Smooth muscle cell (in vitro differentiated cells): Measurements from ENCODE around the gene SHLD1. TPM values are rescaled to one million over a fixed set of nuclear protein-coding genes. Genes with fewer than 3 reads are reported as not detected.

Source experiments
- DNase-seq: peaks from one replicate; lab custom pipeline; 2025; ENCODE audit not compliant: unreplicated experiment; lab: John Stamatoyannopoulos, UW
- H2AFZ ChIP-seq: fragments of 200-600 bp; sonication (generic); 2 replicates; pipeline ENCODE4 v1.6.0; 2016; ENCODE audit warnings: antibody characterized with exemption, low read depth, mild to moderate bottlenecking
- H3F3A ChIP-seq: fragments of 200-600 bp; sonication (generic); 2 replicates; pipeline ENCODE4 v1.6.0; 2017; ENCODE audit warnings: antibody characterized with exemption, low read depth
- H3K27ac ChIP-seq: fragments of 200-600 bp; sonication (generic); 2 replicates; pipeline ENCODE4 v1.5.1; 2016; ENCODE audit warnings: low read depth, mild to moderate bottlenecking
- H3K27me3 ChIP-seq: fragments of 200-600 bp; sonication (generic); 2 replicates; pipeline ENCODE4 v1.6.1; 2016; ENCODE audit warnings: low read depth, mild to moderate bottlenecking
- H3K36me3 ChIP-seq: fragments of 200-600 bp; sonication (generic); 2 replicates; pipeline ENCODE4 v1.5.1; 2016; ENCODE audit warnings: low read depth
- H3K4me1 ChIP-seq: fragments of 200-600 bp; sonication (generic); 2 replicates; pipeline ENCODE4 v1.5.1; 2016; ENCODE audit warnings: low read depth
- H3K4me2 ChIP-seq: fragments of 200-600 bp; sonication (generic); 2 replicates; pipeline ENCODE4 v1.6.0; 2016; ENCODE audit warnings: mild to moderate bottlenecking
- H3K4me3 ChIP-seq: fragments of 200-600 bp; sonication (generic); 2 replicates; pipeline ENCODE4 v1.5.1; 2016; ENCODE audit warnings: mild to moderate bottlenecking
- H3K79me2 ChIP-seq: fragments of 200-600 bp; sonication (generic); 2 replicates; pipeline ENCODE4 v1.6.0; 2016; ENCODE audit warnings: low read depth, mild to moderate bottlenecking
- H3K9ac ChIP-seq: fragments of 200-600 bp; sonication (generic); 2 replicates; pipeline ENCODE4 v1.6.0; 2016; ENCODE audit warnings: low read depth
- H3K9me3 ChIP-seq: fragments of 200-600 bp; sonication (generic); replicated peaks from 2 replicates; pipeline ENCODE4 v1.5.1; 2016; ENCODE audit warnings: low read depth
- H4K20me1 ChIP-seq: fragments of 200-600 bp; sonication (generic); 2 replicates; pipeline ENCODE4 v1.6.0; 2016; ENCODE audit warnings: low read depth
- WGBS: methylation state at CpG from one replicate; pipeline ENCODE4 v1.1.7; 2016; ENCODE audit warnings: low lambda C conversion rate; 5-methylcytosine and 5-hydroxymethylcytosine counted together
- polyA plus RNA-seq: library from polyadenylated mRNA; unstranded; fragments of >200 nt; fragmentation: Nextera tagmentation; extraction: Ambion mirVana; gene quantifications from 2 replicates; pipeline ENCODE4 v1.2.1, GENCODE V29; 2016
- total RNA-seq: library from RNA; depleted of rRNA; stranded (reverse); fragments of >200 nt; gene quantifications from 2 replicates; pipeline ENCODE4 v1.2.3, GENCODE V29; 2014
- TF ChIP-seq, protein P1 (sequence below): fragments of 200-600 bp; sonication (generic); IDR thresholded peaks from 2 replicates; pipeline ENCODE4 v1.5.1; 2017; ENCODE audit warnings: borderline replicate concordance, mild to moderate bottlenecking, antibody characterized with exemption; ENCODE audit not compliant: insufficient read depth, poor library complexity, severe bottlenecking

The SHLD1 gene
- total and polyA plus RNA-seq, 2 experiments from 2014 or later = 3.3 to 3.7 TPM

GRCh38 chr20:5840411-5841002 is 90.3 kb downstream of the SHLD1 start:
- no peaks in the 10 kb centered on the region for H4K20me1 ChIP-seq
- H3K4me1 ChIP-seq = no peaks in the 10 kb centered on the region
- no peaks in the 10 kb centered on the region for H3K9me3 ChIP-seq

DNA sequence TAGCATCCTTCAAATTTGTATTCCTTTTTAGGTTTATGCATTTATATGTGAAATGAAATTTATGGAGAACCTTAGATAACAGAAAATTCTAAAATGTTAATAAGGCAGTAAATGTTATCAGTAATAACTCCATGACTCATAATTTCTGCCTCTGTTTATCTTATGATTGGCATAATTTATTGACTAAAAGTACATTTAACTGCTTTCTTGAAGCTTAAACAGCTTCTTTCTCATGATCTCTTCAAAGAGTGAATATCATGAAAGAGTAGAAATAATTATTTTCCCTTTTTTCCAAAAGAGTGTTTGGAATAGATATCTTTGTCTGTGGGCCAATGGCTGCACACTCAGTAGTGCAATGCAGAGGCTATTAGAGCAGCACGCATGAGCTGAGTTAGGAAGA is 91.3 kb downstream of the SHLD1 start:
- 52% methylated on average over 1 of the region's 1 CpG for WGBS

More at GRCh38 chr20:5840411-5841002, 90.3 kb downstream of the SHLD1 start:
- Histone ChIP-seq H3K4me2 (no peak overlapping the region), H3K27me3 (no peaks in the 10 kb centered on the region), H3K4me3 (no peak overlapping the region), H3K9ac (no peak overlapping the region), H2AFZ (no peak overlapping the region), H3K36me3 (no peaks in the 10 kb centered on the region), H3K27ac (no peak overlapping the region), H3K79me2 (no peaks in the 10 kb centered on the region), H3F3A (peaks cover 5% of the 10 kb centered on the region)
- TF ChIP-seq, protein P1, sequence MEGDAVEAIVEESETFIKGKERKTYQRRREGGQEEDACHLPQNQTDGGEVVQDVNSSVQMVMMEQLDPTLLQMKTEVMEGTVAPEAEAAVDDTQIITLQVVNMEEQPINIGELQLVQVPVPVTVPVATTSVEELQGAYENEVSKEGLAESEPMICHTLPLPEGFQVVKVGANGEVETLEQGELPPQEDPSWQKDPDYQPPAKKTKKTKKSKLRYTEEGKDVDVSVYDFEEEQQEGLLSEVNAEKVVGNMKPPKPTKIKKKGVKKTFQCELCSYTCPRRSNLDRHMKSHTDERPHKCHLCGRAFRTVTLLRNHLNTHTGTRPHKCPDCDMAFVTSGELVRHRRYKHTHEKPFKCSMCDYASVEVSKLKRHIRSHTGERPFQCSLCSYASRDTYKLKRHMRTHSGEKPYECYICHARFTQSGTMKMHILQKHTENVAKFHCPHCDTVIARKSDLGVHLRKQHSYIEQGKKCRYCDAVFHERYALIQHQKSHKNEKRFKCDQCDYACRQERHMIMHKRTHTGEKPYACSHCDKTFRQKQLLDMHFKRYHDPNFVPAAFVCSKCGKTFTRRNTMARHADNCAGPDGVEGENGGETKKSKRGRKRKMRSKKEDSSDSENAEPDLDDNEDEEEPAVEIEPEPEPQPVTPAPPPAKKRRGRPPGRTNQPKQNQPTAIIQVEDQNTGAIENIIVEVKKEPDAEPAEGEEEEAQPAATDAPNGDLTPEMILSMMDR = no peak
- 71% methylated on average over 5 of the region's 5 CpGs for WGBS
- DNase-seq = no peak

GRCh38 chr20:5842465-5842864 is 92.3 kb downstream of the SHLD1 start:
- H3K27ac ChIP-seq = no peak overlapping the region
- H4K20me1 ChIP-seq = no peaks in the 10 kb centered on the region
- H3K9me3 ChIP-seq = no peaks in the 10 kb centered on the region
- no peak overlapping the region for H3K4me2 ChIP-seq
- no peak for DNase-seq
- H3K4me3 ChIP-seq = no peak overlapping the region
- H3K79me2 ChIP-seq = no peaks in the 10 kb centered on the region
- no peaks in the 10 kb centered on the region for H3K36me3 ChIP-seq
- no peaks in the 10 kb centered on the region for H3K4me1 ChIP-seq
- TF ChIP-seq, protein P1 = no peak
- WGBS = 87% methylated on average over 2 of the region's 2 CpGs
- no peaks in the 10 kb centered on the region for H3K27me3 ChIP-seq
- H2AFZ ChIP-seq = no peak overlapping the region
- no peak overlapping the region for H3K9ac ChIP-seq
- peaks cover 6% of the 10 kb centered on the region for H3F3A ChIP-seq

More for the DNA sequence above, 91.3 kb downstream of the SHLD1 start:
- Histone ChIP-seq H3K27ac (no peak overlapping the region), H3K27me3 (no peaks in the 10 kb centered on the region), H3K9me3 (no peaks in the 10 kb centered on the region), H3K9ac (no peak overlapping the region), H3K79me2 (no peaks in the 10 kb centered on the region), H3K4me3 (no peak overlapping the region), H2AFZ (no peak overlapping the region), H4K20me1 (no peaks in the 10 kb centered on the region), H3F3A (peaks cover 6% of the 10 kb centered on the region), H3K4me2 (no peak overlapping the region), H3K4me1 (no peaks in the 10 kb centered on the region), H3K36me3 (no peaks in the 10 kb centered on the region)
- TF ChIP-seq, protein P1 = no peak
- no peak for DNase-seq

DNA sequence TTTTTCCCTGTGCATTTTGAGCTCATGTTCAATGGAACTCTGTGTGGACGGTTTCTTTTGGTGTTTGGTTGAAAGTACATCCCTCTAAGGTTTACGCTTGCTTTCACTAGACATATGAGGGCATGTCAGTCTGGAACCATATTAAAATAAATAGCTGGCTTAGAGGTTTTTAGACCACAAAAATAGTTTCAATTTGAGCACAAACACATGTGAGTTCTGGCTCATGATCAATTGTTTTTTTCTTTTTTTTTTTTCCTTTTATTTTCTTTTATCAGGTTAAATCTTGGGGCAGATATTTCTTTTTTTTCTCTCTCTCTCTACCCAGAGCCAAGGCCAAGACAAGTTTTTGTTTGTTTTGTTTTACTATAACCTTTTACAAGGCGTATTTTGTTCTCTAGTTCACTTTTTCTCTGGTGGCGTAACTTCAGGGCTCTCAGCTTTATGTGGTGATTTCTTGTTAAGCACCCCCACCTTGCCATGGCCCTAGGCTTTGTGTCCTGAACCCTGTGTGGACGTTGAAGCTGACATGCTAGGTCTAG is 92.9 kb downstream of the SHLD1 start:
- H3K4me2 ChIP-seq = no peak overlapping the region
- no peak for DNase-seq
- no peak overlapping the region for H3K9ac ChIP-seq
- no peaks in the 10 kb centered on the region for H3K27me3 ChIP-seq
- H2AFZ ChIP-seq = no peak overlapping the region
- H3K79me2 ChIP-seq = no peaks in the 10 kb centered on the region
- WGBS = 70% methylated on average over 5 of the region's 5 CpGs
- no peak overlapping the region for H3K4me3 ChIP-seq
- TF ChIP-seq, protein P1 = no peak
- H3K4me1 ChIP-seq = no peaks in the 10 kb centered on the region
- peaks cover 6% of the 10 kb centered on the region for H3F3A ChIP-seq
- no peaks in the 10 kb centered on the region for H3K36me3 ChIP-seq
- no peaks in the 10 kb centered on the region for H3K9me3 ChIP-seq
- no peaks in the 10 kb centered on the region for H4K20me1 ChIP-seq
- no peak overlapping the region for H3K27ac ChIP-seq
